Activated T-cell treated with anti-CD3 and anti-CD28 coated beads, Interleukin-2, amount 50 U/mL, for 48 hours (primary cell): ENCODE measurements around the gene GRIA1.
"Not testable (repeated sequence)": the region's sequence is repeated elsewhere in the genome, so short reads cannot be mapped to it uniquely, and the experiment has no call there.

Experiments
- DNase-seq, 2 experiments: peaks; one replicate each; pipeline ENCODE4 v3.0.0-alpha.2; 2020

The GRIA1 gene

DNA sequence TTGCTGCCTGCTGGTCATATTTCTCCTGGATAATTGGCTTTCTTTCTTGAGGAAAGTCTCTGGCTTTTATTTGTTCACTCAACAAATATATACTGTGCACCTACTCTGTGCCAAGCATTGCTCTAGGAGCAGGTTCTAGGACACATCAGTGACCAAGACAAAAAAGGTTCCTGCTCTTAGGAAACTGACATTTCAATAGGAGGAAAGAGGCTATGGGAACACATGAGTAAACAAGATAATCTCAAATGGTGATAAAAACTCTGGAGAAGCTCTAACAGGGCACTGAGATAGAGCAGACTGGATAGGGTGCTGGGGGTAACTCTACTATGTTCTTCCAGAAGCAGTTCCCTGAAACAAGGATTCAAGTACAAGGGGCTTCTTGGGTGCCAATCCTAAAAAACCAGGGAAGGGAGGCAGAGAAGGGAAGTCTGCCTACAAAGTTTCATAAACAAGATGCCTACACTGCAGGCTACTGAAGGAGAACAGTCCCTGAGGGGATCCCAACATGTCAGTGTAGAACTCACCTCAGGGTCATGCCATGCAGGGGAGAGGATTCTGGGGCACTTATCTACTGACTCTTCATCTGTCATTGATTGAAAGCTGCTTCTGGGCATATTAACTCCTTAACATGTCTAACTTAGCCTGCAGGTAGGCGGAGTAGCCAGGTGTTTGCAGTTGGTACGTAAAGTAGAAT is 181.3 kb downstream of the GRIA1 start:
- DNase-seq, result no peak

GRCh38 chr5:153672347-153673090 is 182.0 kb downstream of the GRIA1 start:
- no peak for DNase-seq

DNA sequence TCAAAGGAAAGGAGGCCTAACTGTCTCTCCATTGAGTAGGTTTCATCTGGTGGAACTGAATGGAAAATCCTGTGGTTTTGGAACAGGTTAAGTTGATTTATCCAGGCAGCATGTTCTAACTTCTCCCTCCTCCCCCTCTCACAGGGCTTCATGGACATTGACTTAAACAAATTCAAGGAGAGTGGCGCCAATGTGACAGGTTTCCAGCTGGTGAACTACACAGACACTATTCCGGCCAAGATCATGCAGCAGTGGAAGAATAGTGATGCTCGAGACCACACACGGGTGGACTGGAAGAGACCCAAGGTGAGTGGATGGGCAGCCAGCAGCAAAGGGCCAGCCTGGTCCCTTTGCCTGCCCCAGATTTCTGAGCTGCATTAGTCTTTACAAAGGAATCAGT is 183.9 kb downstream of the GRIA1 start:
- DNase-seq, result no peak

DNA sequence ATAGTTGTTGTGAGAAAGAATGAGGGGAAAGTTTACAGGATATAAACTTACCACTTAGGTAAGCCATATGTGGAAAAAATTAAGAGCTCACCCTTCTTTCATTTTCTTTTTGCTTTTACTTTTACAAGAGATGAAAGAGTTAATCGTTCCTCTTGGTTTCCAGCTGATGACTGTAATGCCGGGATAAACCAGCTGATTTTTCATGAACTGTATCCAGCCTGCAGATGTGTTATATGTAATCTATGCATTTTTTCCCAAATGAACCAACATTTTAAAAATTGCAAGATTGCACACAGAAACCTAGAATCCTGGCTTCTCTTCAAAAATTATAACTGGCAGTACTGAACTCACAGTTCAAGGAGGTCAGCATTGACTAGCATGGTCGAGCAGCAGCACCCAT is 185.9 kb downstream of the GRIA1 start:
- no peak for DNase-seq

DNA sequence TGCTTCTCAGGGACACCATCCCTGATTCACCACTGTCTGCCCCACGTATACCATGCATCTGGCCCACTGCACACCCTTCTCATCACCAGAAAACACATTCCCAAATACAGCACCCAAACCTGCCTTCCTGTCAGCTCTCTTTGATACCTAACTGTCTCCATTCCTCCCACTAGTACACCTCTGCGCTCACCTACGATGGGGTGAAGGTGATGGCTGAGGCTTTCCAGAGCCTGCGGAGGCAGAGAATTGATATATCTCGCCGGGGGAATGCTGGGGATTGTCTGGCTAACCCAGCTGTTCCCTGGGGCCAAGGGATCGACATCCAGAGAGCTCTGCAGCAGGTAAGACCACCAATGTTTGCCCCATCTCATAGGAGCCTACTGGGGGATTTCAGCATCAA is 186.4 kb downstream of the GRIA1 start:
- no peak for DNase-seq

DNA sequence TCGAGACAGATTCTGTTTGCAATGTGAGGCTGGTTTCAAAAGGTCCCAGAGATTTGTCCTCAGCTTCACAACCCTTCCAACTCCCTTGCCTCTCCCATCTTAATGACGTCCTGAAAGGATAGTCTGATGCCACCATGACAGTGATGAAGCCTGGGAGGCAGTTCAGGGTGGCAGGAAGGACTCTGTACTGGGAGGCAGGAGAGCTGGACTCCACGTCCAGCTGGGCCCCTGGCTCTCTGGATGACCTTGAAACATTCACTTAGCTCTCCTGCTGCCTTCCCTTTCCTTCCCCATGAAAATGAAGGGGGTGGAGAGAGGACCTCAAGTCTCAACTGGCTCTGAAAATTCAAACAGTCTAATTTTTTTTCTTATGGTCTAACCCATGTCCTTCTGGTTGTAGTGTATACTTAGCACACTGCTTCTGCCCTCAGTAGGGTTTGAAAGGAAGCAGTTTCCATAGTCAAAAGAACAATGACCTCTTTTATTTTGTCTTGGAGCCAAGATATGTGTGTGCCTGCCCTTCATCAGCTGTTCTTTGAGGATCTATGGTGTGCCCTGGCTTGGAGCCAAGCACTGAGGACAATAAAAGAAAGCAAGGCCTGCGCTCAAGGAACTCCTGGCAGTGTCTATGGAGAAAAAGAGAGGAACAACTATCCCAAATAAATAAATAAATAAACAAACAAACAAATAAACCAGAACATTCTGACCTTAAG is 188.3 kb downstream of the GRIA1 start:
- no peak for DNase-seq

DNA sequence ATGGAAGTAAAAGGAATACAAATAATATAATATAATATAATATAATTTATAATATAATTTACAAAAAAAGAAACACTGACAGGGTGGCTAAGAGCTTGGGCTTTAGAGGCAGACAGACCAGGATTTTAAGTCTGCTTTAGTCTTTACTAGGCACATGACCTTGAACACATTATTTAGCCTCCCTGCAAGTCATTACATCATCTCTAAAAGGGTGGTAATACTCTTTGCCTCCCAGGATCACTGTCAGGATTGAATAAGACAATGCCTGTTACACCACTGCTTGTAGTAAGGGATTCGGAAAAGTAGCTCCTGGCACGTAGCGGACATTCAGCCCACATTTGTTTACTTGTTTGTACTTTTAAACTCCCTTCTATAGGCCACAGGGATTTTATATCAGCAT is 199.8 kb downstream of the GRIA1 start:
- no peak for DNase-seq

DNA sequence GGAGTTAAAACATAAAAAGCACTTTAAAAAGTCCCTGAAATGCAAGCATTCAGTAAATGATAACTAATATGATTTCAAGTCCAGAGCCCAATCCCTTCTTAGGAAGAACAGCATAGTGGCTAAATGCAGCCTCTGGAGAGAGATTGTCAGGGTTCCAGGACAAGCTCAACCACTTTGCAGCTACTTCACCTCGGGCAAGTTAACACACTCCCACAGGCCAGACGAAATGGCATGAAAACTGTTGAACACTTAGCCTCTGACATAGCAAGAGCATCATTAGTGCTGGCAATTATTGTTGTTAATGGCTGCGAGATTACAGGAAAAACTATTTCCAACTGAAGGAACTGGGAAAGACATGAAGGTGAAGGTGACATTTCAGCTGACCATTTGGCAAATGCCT is 205.8 kb downstream of the GRIA1 start:
- no peak for DNase-seq

DNA sequence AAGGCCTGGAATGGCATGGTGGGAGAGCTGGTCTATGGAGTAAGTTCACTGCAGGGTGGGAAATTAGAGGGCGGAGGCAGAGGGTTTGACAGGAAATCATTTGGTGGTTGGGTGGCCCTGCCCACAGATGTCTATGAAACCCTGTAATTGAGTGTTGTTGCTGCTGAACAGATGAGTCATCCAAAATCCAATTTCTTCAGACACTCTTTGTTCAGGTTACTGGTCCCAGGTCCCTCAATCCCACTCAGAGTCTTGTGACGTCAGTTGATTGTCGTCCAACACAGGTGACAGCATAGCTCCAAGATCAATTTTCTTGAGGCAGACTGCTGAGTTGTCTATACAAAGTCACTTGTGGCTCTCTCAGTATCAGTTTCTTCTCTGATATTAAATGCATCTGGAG is 208.6 kb downstream of the GRIA1 start:
- no peak for DNase-seq

GRCh38 chr5:153700940-153701339 is 210.5 kb downstream of the GRIA1 start:
- DNase-seq, result no peak

GRCh38 chr5:153702265-153702664 is 211.8 kb downstream of the GRIA1 start:
- no peak for DNase-seq

- DNase-seq, result no peak
These were observed 213.6 kb downstream of the GRIA1 start for GRCh38 chr5:153704110-153704509.

GRCh38 chr5:153707626-153708025 is 217.2 kb downstream of the GRIA1 start:
- DNase-seq, result no peak

GRCh38 chr5:153711755-153712154 is 221.3 kb downstream of the GRIA1 start:
- no peak for DNase-seq

DNA sequence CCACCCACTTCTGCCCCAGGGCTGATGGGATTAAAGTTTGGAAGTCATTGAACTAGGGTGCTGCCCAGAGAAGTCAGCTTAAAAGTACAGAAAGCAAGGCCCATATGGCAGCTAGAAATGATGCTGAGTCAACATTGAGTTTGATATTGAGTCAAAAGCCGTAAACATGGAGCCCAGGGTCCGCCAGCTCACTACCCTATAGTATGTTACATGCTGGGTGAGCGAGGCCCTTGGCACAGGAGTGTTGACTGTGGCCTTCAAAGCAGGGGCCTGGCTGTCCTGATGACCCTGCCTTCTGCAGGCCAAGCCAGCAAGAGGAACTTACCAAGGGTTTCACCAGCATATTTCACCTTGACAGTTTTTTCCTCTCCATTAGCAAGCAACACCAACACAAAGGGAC is 222.5 kb downstream of the GRIA1 start:
- DNase-seq, result no peak

DNA sequence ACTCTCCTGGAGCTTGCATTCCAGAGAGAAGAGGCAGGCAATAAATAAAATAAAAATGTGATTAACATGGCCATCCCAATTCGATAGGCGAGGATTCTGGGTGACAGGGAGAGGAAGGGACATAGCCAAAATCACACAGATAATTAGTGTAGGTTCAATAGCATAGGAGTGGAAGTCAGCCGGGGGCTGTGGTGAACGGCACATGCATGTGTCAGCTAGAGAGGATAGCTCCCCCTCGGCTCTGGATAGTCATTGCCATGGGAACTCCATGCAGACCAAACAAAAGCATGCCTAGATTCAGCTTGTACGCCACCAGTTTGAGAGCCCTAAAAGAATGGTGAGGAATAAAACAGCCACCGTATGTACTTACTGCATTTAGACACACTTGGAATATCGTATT is 223.5 kb downstream of the GRIA1 start:
- no peak for DNase-seq

- DNase-seq, result no peak
These were observed 224.3 kb downstream of the GRIA1 start for GRCh38 chr5:153714798-153715197.

- DNase-seq, result no peak
These were observed 226.8 kb downstream of the GRIA1 start for GRCh38 chr5:153717287-153717686.

DNA sequence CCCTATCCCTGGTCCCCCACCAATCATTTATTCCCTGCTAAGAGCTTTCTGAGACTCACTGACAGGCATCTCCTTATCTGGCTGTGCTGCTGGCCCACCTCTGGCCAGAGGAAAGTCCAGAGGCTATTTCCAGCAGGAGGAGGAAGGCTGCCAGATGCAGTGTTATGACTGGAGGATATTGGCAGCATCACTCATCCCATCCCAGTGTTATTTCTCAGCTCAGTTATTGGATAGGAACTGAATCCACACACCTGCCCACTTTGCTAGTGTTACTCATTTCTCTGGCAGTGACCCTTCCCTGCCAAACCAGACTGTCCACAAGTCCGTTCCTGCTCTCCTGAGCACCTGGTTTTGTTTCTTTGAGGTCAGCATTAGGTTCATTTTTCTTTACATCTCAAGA is 228.2 kb downstream of the GRIA1 start:
- no peak for DNase-seq

GRCh38 chr5:153719324-153719723 is 228.9 kb downstream of the GRIA1 start:
- DNase-seq, result no peak

DNA sequence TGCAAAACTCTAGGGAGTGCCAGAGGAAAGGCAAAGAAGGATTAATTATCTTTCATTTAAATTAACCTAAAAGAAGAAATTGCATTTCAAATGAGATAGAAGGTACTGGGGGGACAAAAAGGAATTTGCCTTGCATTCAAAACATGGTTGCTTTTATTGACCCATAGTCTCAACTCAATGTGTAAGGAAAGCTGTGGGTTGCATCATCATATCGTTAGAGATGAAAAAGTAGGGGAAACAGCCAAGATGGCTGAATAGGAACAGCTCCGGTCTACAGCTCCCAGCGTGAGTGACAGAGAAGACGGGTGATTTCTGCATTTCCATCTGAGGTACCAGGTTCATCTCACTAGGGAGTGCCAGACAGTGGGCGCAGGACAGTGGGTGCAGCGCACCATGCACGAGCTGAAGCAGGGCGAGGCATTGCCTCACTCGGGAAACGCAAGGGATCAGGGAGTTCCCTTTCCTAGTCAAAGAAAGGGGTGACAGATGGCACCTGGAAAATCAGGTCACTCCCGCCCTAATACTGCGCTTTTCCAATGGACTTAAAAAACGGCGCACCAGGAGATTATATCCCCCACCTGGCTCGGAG is 232.6 kb downstream of the GRIA1 start:
- not testable (repeated sequence) for DNase-seq

- no peak for DNase-seq
These were observed 251.6 kb downstream of the GRIA1 start for GRCh38 chr5:153742060-153742459.

GRCh38 chr5:153744751-153745150 is 254.3 kb downstream of the GRIA1 start:
- DNase-seq, result no peak
